ENCODE data around the gene MIEF2.
"Not testable (repeated sequence)": the region's sequence is repeated elsewhere in the genome, so short reads cannot be mapped to it uniquely, and the experiment has no call there.

MIEF2 gene

GRCh38 chr17:18300725-18301480, 40.4 kb downstream of the MIEF2 start:
- no peak for DNase-seq

- not testable (repeated sequence) for DNase-seq
These were observed 42.7 kb downstream of the MIEF2 start for GRCh38 chr17:18303206-18303605.

- no peak for DNase-seq
These were observed 48.7 kb downstream of the MIEF2 start for GRCh38 chr17:18309202-18309601.

- DNase-seq, result peak in 1 of 2 donors; percentile 19
These were observed 53.7 kb downstream of the MIEF2 start for GRCh38 chr17:18314059-18314730.

GRCh38 chr17:18314731-18315561, 54.5 kb downstream of the MIEF2 start, which contains the start of the genes SMCR8 and TOP3A:
SMCR8 (plus strand) TSS chr17:18315293; CDS start chr17:18315790, 497 bp downstream.
TOP3A (minus strand) TSS chr17:18314994; CDS start chr17:18314778, 216 bp downstream.
- DNase-seq, result peak; percentile 98 to 99

- DNase-seq, result no peak
These were observed 55.1 kb downstream of the MIEF2 start for GRCh38 chr17:18315562-18315922.

GRCh38 chr17:18315961-18316360, 55.5 kb downstream of the MIEF2 start:
- no peak for DNase-seq

Data from stimulated activated CD4-positive, alpha-beta T cell treated with anti-CD3 and anti-CD28 coated beads, Interleukin-2, amount 100 ng/mL, for 24 hours (primary cell).